HG03469 (cell line): ENCODE data around the gene SRBD1.

Experiments
- ATAC-seq: cut with Tn5 transposase; IDR thresholded peaks from one replicate; pipeline ENCODE4 v1.9.1; 2021; ENCODE audit warnings: mild to moderate bottlenecking, moderate library complexity, moderate number of reproducible peaks; ENCODE audit not compliant: unreplicated experiment

The SRBD1 gene

GRCh38 chr2:45596761-45597160, 14.3 kb downstream of the SRBD1 start:
- no peak for ATAC-seq

GRCh38 chr2:45595721-45596435, 15.2 kb downstream of the SRBD1 start:
- no peak for ATAC-seq

- no peak for ATAC-seq
These were observed 20.0 kb downstream of the SRBD1 start for GRCh38 chr2:45591073-45591472.

- no peak for ATAC-seq
These were observed 22.8 kb downstream of the SRBD1 start for GRCh38 chr2:45588158-45588829.

GRCh38 chr2:45586600-45586999, 24.5 kb downstream of the SRBD1 start:
- ATAC-seq, result no peak

GRCh38 chr2:45585267-45585861, 25.7 kb downstream of the SRBD1 start:
- no peak for ATAC-seq

- no peak for ATAC-seq
These were observed 27.1 kb downstream of the SRBD1 start for GRCh38 chr2:45583977-45584376.

GRCh38 chr2:45582522-45582921, 28.5 kb downstream of the SRBD1 start:
- ATAC-seq, result no peak

GRCh38 chr2:45578056-45578843, 32.8 kb downstream of the SRBD1 start:
- no peak for ATAC-seq

GRCh38 chr2:45577441-45577840, 33.6 kb downstream of the SRBD1 start:
- ATAC-seq, result no peak

- ATAC-seq, result no peak
These were observed 35.2 kb downstream of the SRBD1 start for GRCh38 chr2:45575881-45576280.

GRCh38 chr2:45572979-45573378, 38.1 kb downstream of the SRBD1 start:
- no peak for ATAC-seq

GRCh38 chr2:45571940-45572339, 39.1 kb downstream of the SRBD1 start:
- ATAC-seq, result no peak

GRCh38 chr2:45570671-45571334, 40.3 kb downstream of the SRBD1 start:
- ATAC-seq, result no peak

GRCh38 chr2:45568935-45569334, 42.1 kb downstream of the SRBD1 start:
- no peak for ATAC-seq

GRCh38 chr2:45567974-45568789, 42.9 kb downstream of the SRBD1 start:
- peak; percentile 73 for ATAC-seq

- ATAC-seq, result no peak
These were observed 43.6 kb downstream of the SRBD1 start for GRCh38 chr2:45567288-45567963.

GRCh38 chr2:45559436-45559835, 51.6 kb downstream of the SRBD1 start:
- no peak for ATAC-seq

GRCh38 chr2:45554742-45555140, 56.3 kb downstream of the SRBD1 start:
- no peak for ATAC-seq
